Loucy (cell line): ENCODE data around the gene ADH1A.

ENCODE experiments used
- H2AFZ ChIP-seq: fragments of 200-600 bp; sonication (generic); 2 replicates; pipeline ENCODE4 v1.6.0; 2016; ENCODE audit warnings: antibody characterized with exemption, mild to moderate bottlenecking, low read length, moderate library complexity
- H3F3A ChIP-seq: fragments of 200-600 bp; 2 replicates; pipeline ENCODE4 v1.6.0; 2016; ENCODE audit warnings: antibody characterized with exemption, low read depth, mild to moderate bottlenecking
- H3K27me3 ChIP-seq: fragments of 200-600 bp; sonication (generic); 2 replicates; pipeline ENCODE4 v1.6.1; 2014; ENCODE audit warnings: low read length, mild to moderate bottlenecking; ENCODE audit not compliant: insufficient read depth, poor library complexity, severe bottlenecking
- H3K36me3 ChIP-seq: fragments of 200-600 bp; sonication (generic); 2 replicates; pipeline ENCODE4 v1.6.1; 2016; ENCODE audit warnings: low read length; ENCODE audit not compliant: insufficient read depth
- H3K4me1 ChIP-seq: fragments of 200-600 bp; sonication (generic); 2 replicates; pipeline ENCODE4 v1.5.1; 2014; ENCODE audit warnings: low read length, mild to moderate bottlenecking; ENCODE audit not compliant: insufficient read depth, poor library complexity, severe bottlenecking
- H3K4me2 ChIP-seq: fragments of 200-600 bp; sonication (generic); 2 replicates; pipeline ENCODE4 v1.6.0; 2014; ENCODE audit warnings: antibody characterized with exemption, low read length, low read depth, mild to moderate bottlenecking; ENCODE audit not compliant: poor library complexity, severe bottlenecking
- H3K4me3 ChIP-seq: fragments of 200-600 bp; sonication (generic); 2 replicates; pipeline ENCODE4 v1.5.1; 2014; ENCODE audit warnings: low read length, mild to moderate bottlenecking, mixed read lengths; ENCODE audit not compliant: poor library complexity, severe bottlenecking
- H3K79me2 ChIP-seq: fragments of 200-600 bp; sonication (generic); 2 replicates; pipeline ENCODE4 v1.6.1; 2014; ENCODE audit warnings: low read length; ENCODE audit not compliant: insufficient read depth
- H3K9ac ChIP-seq: fragments of 200-600 bp; sonication (generic); 2 replicates; pipeline ENCODE4 v1.6.0; 2014; ENCODE audit warnings: mild to moderate bottlenecking, low read depth, low read length, moderate library complexity; ENCODE audit not compliant: poor library complexity, severe bottlenecking
- H3K9me2 ChIP-seq: fragments of 200-600 bp; sonication (generic); replicated peaks from 2 replicates; pipeline ENCODE4 v1.6.1; 2016; ENCODE audit warnings: low read depth, low read length, mixed read lengths
- H3K9me3 ChIP-seq: fragments of 200-600 bp; sonication (generic); 2 replicates; pipeline ENCODE4 v1.6.1; 2014; ENCODE audit warnings: mild to moderate bottlenecking, antibody characterized with exemption, low read length, low read depth; ENCODE audit not compliant: insufficient read depth
- H4K20me1 ChIP-seq: fragments of 200-600 bp; sonication (generic); 2 replicates; pipeline ENCODE4 v1.6.0; 2014; ENCODE audit warnings: antibody characterized with exemption, low read length, mild to moderate bottlenecking; ENCODE audit not compliant: insufficient read depth, poor library complexity, severe bottlenecking
- CTCF ChIP-seq: fragments of 200-600 bp; sonication (generic); conservative IDR thresholded peaks from 2 replicates; pipeline ENCODE4 v1.5.1; 2014; ENCODE audit warnings: mild to moderate bottlenecking, antibody characterized with exemption, low read length
- EZH2phosphoT487 ChIP-seq: fragments of 200-600 bp; IDR thresholded peaks from 2 replicates; pipeline ENCODE4 v1.6.1; 2018; ENCODE audit warnings: antibody characterized with exemption, mild to moderate bottlenecking, moderate library complexity, borderline replicate concordance

The ADH1A gene

GRCh38 chr4:99314211-99314610, 23.4 kb upstream of the ADH1A start:
- no peaks in the 10 kb centered on the region for H3F3A ChIP-seq
- TF ChIP-seq EZH2phosphoT487 (no peak), CTCF (no peak)

GRCh38 chr4:99310389-99310788, 19.6 kb upstream of the ADH1A start:
- H3K27me3 ChIP-seq: no peaks in the 10 kb centered on the region
- H3K9ac ChIP-seq: no peak overlapping the region
- H3K4me3 ChIP-seq: no peak overlapping the region
- TF ChIP-seq CTCF: no peak
- TF ChIP-seq EZH2phosphoT487: no peak
- no peaks in the 10 kb centered on the region; the same call in 1 of the 2 replicates for H3K9me2 ChIP-seq
- H3K4me1 ChIP-seq: no peaks in the 10 kb centered on the region
- no peaks in the 10 kb centered on the region for H3K9me3 ChIP-seq
- H3K4me2 ChIP-seq: no peak overlapping the region
- H3F3A ChIP-seq: no peaks in the 10 kb centered on the region
- no peaks in the 10 kb centered on the region for H3K36me3 ChIP-seq
- H2AFZ ChIP-seq: no peak overlapping the region
- H4K20me1 ChIP-seq: no peaks in the 10 kb centered on the region
- no peaks in the 10 kb centered on the region for H3K79me2 ChIP-seq

More at GRCh38 chr4:99314211-99314610, 23.4 kb upstream of the ADH1A start:
- no peak overlapping the region for H3K4me2 ChIP-seq
- H3K4me3 ChIP-seq: no peak overlapping the region
- no peaks in the 10 kb centered on the region for H3K9me3 ChIP-seq
- H3K9me2 ChIP-seq: no peaks in the 10 kb centered on the region; the same call in 1 of the 2 replicates
- H2AFZ ChIP-seq: no peak overlapping the region
- H3K79me2 ChIP-seq: no peaks in the 10 kb centered on the region
- no peaks in the 10 kb centered on the region for H3K4me1 ChIP-seq
- H3K9ac ChIP-seq: no peak overlapping the region
- H4K20me1 ChIP-seq: no peaks in the 10 kb centered on the region
- no peaks in the 10 kb centered on the region for H3K27me3 ChIP-seq
- H3K36me3 ChIP-seq: no peaks in the 10 kb centered on the region

GRCh38 chr4:99305638-99306400, 15.0 kb upstream of the ADH1A start:
- Histone ChIP-seq H2AFZ (no peak overlapping the region), H3K9ac (no peak overlapping the region), H3K27me3 (no peaks in the 10 kb centered on the region), H3F3A (no peaks in the 10 kb centered on the region), H3K4me3 (no peak overlapping the region), H3K9me3 (no peaks in the 10 kb centered on the region), H3K36me3 (no peaks in the 10 kb centered on the region), H3K4me2 (no peak overlapping the region), H3K4me1 (no peaks in the 10 kb centered on the region), H4K20me1 (no peaks in the 10 kb centered on the region), H3K79me2 (no peaks in the 10 kb centered on the region), H3K9me2 (no peaks in the 10 kb centered on the region; the same call in 1 of the 2 replicates)
- TF ChIP-seq CTCF (no peak), EZH2phosphoT487 (no peak)
